IPS-18c (cell line): ENCODE measurements around the gene FAM47E.

Experiments used
- H3K4me3 ChIP-seq: 2 replicates; pipeline ENCODE4 v1.7.0; 2013; ENCODE audit warnings: low read depth, mild to moderate bottlenecking, low read length, moderate library complexity; ENCODE audit not compliant: insufficient read depth
- H3K9me3 ChIP-seq: one replicate; pipeline ENCODE4 v1.6.1; 2013; ENCODE audit warnings: mild to moderate bottlenecking, low read length, moderate library complexity; ENCODE audit not compliant: control insufficient read depth, insufficient read depth

Gene FAM47E

DNA sequence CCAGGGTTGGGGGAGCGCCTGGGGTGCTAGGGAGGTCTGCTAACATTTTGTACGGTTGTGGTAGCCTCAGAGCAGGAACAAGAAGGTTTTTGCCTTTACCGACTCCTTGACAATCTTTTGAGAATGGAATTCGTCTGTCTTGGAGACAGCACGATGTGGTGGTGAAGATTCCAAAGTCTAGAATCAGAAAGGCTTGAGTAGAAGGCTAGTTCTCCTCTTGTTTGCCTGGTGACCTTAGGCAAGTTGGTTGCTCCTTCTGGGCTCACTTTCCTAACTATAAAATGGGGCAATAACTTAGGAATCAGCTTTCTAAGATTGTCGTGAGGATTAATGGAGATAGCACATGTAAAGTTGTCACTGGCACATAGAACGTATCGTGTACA lies 741 bp downstream of the FAM47E start:
- Histone ChIP-seq H3K4me3 (peak overlapping the region; percentile 66), H3K9me3 (no peaks in the 10 kb centered on the region)

DNA sequence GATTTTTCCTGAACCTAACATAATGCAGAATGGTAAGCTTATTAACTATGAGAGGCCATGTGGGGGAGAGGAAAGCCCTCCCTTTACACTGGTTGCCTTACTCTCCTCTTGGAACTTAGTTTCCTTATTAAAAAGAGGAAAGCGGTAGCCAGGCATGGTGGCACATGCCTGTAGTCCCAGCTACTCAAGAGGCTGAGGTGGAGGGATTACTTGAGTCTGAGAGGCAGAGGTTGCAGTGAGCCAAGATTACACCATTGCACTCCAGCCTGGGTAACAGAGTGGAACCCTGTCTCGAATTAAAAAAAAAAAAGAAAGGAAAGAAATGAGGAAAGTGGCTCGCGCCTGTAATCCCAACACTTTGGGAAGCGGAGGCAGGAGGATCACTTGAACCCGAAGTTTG lies 2.0 kb downstream of the FAM47E start:
- no peaks in the 10 kb centered on the region for H3K9me3 ChIP-seq

DNA sequence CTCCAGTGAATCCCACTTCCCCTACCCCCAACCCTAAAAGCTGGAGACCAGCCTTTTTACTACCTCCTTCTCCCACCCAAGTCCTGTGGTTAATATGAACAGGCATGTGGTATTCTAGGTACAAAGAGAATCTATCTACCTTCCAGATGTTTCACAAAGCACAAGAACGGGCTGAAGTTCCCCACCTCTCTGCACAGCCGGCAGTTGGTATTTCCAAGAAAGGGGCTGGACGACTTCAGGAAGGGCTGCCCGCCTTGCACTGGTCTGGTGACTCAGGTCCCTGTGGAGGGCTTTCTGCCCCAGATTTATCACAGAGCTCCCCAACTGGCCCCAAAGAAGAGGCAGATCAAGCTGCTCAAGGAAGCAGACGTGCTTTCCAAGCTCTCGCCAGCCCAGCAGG lies 4.5 kb downstream of the FAM47E start:
- Histone ChIP-seq H3K9me3 (no peaks in the 10 kb centered on the region), H3K4me3 (no peak overlapping the region)

More for the DNA sequence above, 2.0 kb downstream of the FAM47E start:
- no peak overlapping the region for H3K4me3 ChIP-seq

DNA sequence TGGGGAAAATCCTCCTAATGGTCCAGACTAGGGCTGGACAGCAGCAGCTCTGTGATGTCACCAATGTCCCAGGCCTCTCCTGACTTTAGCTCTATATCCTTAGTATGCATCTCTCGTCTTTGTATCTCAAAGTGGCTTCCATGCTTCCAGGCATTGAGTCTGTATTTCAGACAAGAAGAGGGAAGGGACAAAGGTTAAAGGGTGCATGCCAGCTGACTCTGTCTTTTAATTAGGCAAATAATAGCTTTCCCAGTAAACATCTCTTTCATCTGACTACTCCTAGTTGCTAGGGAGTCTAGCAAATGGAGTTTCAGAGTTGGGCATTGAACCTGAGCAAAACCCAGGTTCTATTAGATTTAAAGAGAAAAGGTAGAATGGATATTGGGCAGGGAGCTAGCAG lies 5.4 kb downstream of the FAM47E start:
- Histone ChIP-seq H3K4me3 (no peak overlapping the region), H3K9me3 (no peaks in the 10 kb centered on the region)

DNA sequence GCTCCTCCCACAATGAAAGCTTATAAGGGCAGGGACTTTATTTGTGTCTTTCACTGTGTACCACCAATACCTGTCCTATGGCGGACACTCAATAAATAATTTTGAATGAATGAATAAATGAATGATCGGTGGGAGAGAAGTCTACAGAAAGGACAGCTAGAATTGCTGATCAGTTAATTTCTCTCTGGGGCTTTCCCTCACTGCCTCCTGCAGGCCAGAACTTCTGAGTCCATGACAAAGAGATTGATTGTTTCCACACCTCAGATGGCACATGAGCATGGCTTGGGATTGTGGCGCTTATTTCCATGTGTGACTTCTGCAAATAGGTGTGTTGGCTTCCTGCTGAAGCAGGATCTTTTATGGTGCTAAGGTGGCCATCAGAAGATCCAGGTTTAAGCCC lies 6.3 kb downstream of the FAM47E start:
- Histone ChIP-seq H3K9me3 (no peaks in the 10 kb centered on the region), H3K4me3 (no peak overlapping the region)

- H3K9me3 ChIP-seq = no peaks in the 10 kb centered on the region
- H3K4me3 ChIP-seq = no peak overlapping the region
These were observed 9.1 kb downstream of the FAM47E start for GRCh38 chr4:76260571-76260970.

GRCh38 chr4:76265631-76266218 lies 14.2 kb downstream of the FAM47E start:
- Histone ChIP-seq H3K4me3 (no peak overlapping the region), H3K9me3 (no peaks in the 10 kb centered on the region)

DNA sequence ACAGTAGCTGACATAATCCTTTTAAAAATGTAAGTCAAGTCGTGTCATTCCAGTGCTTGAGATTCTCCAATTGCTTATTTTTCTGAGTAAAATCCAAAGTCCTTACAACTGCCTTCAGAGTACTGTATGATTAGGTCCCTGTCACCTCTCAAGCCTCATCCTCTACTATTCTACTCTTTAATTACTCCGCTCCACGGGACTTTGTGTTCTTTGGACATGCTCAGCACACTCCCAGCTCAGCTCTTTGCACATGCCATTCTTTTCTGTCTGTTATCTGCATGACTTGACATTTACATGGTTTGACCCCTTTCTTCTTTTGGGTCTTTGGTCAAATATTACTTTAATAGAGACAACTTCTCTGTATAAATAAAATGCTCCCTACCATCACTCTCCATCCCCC lies 15.1 kb downstream of the FAM47E start:
- no peaks in the 10 kb centered on the region for H3K9me3 ChIP-seq
- H3K4me3 ChIP-seq = no peak overlapping the region

GRCh38 chr4:76267811-76268210 lies 16.3 kb downstream of the FAM47E start:
- Histone ChIP-seq H3K4me3 (no peak overlapping the region), H3K9me3 (no peaks in the 10 kb centered on the region)

DNA sequence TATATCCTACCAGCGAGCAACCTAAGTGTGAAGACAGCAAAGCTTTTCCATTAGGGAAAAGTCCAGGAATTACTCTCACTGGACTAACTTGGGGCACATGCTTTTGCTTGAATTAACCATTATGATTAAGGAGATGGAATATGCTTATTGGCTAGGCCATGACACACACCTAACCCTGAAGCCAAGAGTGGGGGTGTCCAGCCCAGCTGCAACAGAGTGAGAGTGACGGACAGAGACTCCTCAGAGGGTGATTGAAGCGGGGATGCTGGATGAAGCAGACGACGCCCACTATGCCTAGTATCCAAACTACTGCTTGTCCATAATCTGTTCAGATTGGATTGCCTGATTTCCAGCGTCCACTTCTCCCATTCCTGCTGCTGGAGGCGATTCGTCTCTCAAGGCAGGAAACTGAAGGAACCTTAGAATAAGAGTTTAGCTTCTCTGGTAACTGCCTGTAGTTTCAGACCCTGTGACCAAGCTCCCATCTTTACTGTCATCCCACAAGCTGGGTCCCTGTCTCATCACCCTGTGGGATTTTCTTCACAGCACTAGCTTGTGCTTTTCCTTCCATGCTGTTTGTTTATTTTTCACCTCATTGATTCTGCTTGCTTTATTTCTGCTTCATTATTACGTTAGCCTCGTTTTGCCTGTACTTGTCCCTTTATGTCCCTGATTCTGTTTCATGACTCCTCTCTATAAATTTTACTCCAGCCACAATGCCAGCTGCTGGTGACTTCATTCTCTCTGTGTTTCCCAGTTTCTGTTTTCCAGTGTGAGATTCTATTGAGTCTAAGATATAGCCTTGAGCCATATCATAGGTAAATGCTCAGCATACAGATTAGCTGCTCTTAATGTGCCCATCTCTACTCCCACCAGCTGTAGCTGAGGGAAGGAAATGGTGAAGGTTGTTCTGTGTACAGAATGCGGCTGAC lies 19.0 kb downstream of the FAM47E start:
- Histone ChIP-seq H3K9me3 (no peaks in the 10 kb centered on the region), H3K4me3 (no peak overlapping the region)

DNA sequence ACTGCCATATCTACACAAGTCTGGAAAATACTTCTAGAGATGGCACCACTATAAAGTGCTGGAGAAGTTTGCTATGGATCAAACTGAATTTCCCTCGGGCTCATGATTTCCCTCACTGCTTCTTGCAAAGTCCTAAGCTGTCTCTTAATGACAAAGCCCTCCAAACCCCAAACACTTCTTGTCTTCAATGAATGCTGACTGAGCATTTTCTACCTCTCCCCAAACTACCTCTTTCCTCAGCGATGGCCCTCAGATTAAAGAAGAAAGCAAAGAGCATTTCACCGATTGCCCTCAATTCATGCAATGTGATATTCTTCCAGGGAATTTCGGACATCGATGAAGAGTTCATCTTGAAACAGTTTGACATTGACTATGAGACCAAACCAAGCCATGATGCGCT lies 19.7 kb downstream of the FAM47E start:
- Histone ChIP-seq H3K9me3 (no peaks in the 10 kb centered on the region), H3K4me3 (no peak overlapping the region)

- no peaks in the 10 kb centered on the region for H3K9me3 ChIP-seq
- no peak overlapping the region for H3K4me3 ChIP-seq
These were observed 20.6 kb downstream of the FAM47E start for GRCh38 chr4:76272073-76272472.

DNA sequence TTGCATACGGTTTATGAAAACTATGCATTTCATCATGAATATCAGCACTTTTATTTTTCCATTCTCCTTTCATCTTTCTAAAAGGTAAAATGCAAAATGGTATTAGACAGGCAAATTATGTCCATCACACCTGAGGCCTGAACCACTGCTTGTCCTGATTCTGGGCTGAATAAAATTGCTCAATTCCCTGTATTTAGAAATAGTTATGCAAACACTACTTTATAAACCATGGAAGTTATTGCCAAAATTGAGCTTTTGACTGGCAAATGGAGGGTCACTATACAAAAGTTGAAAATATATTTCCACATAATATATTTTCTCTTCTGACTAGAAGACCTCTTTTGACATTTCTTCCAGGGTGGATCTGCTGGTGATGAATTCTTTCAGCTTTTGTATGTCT lies 21.1 kb downstream of the FAM47E start:
- Histone ChIP-seq H3K4me3 (no peak overlapping the region), H3K9me3 (no peaks in the 10 kb centered on the region)

DNA sequence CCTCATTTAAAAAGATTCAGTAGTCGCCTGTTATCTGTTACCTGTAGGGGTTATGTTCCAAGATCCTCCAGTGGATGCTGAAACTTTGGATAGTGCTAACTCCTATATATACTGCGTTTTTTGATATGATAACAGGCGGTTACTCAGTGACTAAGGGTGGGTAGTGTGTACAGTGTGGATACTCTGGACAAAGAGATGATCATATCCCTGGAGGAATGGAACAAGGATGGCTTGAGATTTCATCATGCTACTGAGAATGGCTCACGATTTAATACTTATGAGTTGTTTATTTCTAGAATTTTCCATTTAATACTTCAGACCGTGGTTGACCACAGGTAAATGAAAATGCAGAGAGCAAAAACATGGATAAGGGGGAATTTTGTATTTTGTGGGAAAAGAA lies 21.5 kb downstream of the FAM47E start:
- Histone ChIP-seq H3K4me3 (no peak overlapping the region), H3K9me3 (no peaks in the 10 kb centered on the region)

DNA sequence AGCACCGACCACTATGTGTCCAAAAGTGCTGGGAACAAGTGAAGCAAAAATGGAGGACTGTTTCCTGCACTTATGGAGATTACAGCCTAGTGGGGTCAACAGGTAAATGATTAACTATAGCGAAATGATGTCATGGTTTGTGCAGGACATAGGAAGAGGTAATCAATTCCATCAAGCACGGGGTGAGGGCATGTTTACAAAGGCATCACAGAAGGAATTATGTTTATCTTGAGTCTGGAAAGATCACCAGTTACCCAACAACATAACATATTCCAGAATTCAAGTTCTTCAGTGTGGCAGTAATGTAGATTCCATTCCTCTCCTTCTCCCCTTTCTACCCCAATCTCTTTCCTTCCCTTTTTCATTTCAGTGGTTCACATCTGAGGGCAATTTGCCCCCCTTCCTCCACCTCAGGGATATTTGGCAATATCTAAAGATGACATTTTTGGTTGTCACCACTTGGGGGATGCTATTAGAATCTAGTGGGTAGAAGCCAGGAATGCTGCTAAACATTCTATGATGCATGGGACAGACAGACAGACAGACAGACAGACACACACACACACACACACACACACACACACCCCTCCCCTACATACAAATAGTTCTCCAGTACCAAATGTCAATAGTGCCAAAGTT lies 24.1 kb downstream of the FAM47E start:
- H3K9me3 ChIP-seq = no peaks in the 10 kb centered on the region
- no peak overlapping the region for H3K4me3 ChIP-seq

GRCh38 chr4:76276813-76277212 lies 25.3 kb downstream of the FAM47E start:
- Histone ChIP-seq H3K4me3 (no peak overlapping the region), H3K9me3 (no peaks in the 10 kb centered on the region)

DNA sequence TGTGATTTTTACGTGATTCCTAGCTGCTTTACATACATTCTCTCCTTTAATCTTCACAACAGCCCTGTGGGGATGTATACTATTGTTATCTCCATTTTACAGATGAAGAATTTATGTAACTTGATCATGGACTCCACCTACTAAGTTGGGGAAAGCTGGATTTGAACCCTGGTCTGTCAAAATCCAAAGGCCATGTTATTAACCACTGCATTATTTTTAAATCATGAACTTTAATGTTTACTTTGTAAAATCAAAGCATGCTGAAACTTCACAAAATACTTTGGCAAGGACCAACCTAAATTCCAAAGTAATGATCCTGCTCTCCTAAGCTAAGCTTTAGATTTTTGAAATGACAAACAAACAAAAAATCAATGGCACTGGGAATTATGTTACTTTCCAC lies 26.1 kb downstream of the FAM47E start:
- H3K4me3 ChIP-seq = no peak overlapping the region
- no peaks in the 10 kb centered on the region for H3K9me3 ChIP-seq

- Histone ChIP-seq H3K9me3 (no peaks in the 10 kb centered on the region), H3K4me3 (no peak overlapping the region)
These were observed 27.1 kb downstream of the FAM47E start for GRCh38 chr4:76278583-76278982.
